ENCODE results near the gene RRH.

The RRH gene

GRCh38 chr4:109886303-109886702, 58.5 kb downstream of the RRH start:
- TF ChIP-seq EZH2 (IDR thresholded peaks at IDR 0.05) (no peak), FOXP2 (optimal IDR thresholded peaks at IDR 0.05; ENCODE audit: control extremely low read depth, extremely low read length, insufficient read depth) (no peak), POLR2AphosphoS5 (IDR thresholded peaks at IDR 0.05; ENCODE audit: borderline replicate concordance, low read depth, low read length) (no peak)
- Histone ChIP-seq H3K36me3 (ENCODE audit: insufficient read depth, low read length) (no peaks in the 10 kb centered on the region), H3K27ac (no peak overlapping the region), H3K4me3 (no peak overlapping the region), H3K9me3 (ENCODE audit: low read depth, low read length) (no peaks in the 10 kb centered on the region), H3K9ac (ENCODE audit: insufficient read length) (no peak overlapping the region)
- no peak for DNase-seq (ENCODE audit: low read depth, low spot score)

GRCh38 chr4:109887071-109887470, 59.3 kb downstream of the RRH start:
- Histone ChIP-seq H3K27ac (peak overlapping the region; percentile 37), H3K9ac (ENCODE audit: insufficient read length) (no peak overlapping the region), H3K4me3 (no peak overlapping the region), H3K9me3 (ENCODE audit: low read depth, low read length) (no peaks in the 10 kb centered on the region), H3K36me3 (ENCODE audit: insufficient read depth, low read length) (no peaks in the 10 kb centered on the region)
- peak; percentile 56 for DNase-seq (ENCODE audit: low read depth, low spot score)
- TF ChIP-seq FOXP2 (optimal IDR thresholded peaks at IDR 0.05; ENCODE audit: control extremely low read depth, extremely low read length, insufficient read depth) (no peak), POLR2AphosphoS5 (IDR thresholded peaks at IDR 0.05; ENCODE audit: borderline replicate concordance, low read depth, low read length) (no peak), EZH2 (IDR thresholded peaks at IDR 0.05) (no peak)

- Histone ChIP-seq H3K4me3 (no peak overlapping the region), H3K27ac (no peak overlapping the region), H3K9me3 (ENCODE audit: low read depth, low read length) (no peaks in the 10 kb centered on the region), H3K36me3 (ENCODE audit: insufficient read depth, low read length) (no peaks in the 10 kb centered on the region), H3K9ac (ENCODE audit: insufficient read length) (no peak overlapping the region)
- TF ChIP-seq POLR2AphosphoS5 (IDR thresholded peaks at IDR 0.05; ENCODE audit: borderline replicate concordance, low read depth, low read length) = no peak
- TF ChIP-seq FOXP2 (optimal IDR thresholded peaks at IDR 0.05; ENCODE audit: control extremely low read depth, extremely low read length, insufficient read depth) = no peak
- TF ChIP-seq EZH2 (IDR thresholded peaks at IDR 0.05) = no peak
- no peak for DNase-seq (ENCODE audit: low read depth, low spot score)
Observed at GRCh38 chr4:109890076-109890475, 62.3 kb downstream of the RRH start.

Measured in SK-N-MC (cell line).